ENCODE measurements around the gene GRID1.

The GRID1 gene

GRCh38 chr10:85623342-85623741 lies 743.3 kb downstream of the GRID1 start:
- no peak for DNase-seq

- no peak for DNase-seq
Observed at GRCh38 chr10:85622425-85622824, 744.2 kb downstream of the GRID1 start.

DNA sequence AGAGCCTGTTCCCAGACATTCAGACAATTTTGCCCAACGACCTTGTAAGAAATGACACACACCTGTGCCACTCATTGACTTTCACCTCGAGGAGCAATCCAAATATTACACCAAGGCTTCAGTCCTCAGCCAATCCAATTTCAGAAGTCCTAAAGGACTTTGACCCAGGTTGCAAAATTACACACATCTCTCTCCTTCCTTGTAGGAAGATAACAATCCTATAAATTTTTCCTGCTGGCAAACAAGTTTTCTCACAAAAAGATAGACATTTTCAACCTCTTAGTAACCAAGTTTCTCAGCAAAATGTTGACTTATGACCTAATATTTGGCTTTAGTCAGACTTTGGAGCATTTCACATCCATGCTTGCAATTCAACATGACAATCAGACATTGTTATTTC lies 745.0 kb downstream of the GRID1 start:
- no peak for DNase-seq

DNA sequence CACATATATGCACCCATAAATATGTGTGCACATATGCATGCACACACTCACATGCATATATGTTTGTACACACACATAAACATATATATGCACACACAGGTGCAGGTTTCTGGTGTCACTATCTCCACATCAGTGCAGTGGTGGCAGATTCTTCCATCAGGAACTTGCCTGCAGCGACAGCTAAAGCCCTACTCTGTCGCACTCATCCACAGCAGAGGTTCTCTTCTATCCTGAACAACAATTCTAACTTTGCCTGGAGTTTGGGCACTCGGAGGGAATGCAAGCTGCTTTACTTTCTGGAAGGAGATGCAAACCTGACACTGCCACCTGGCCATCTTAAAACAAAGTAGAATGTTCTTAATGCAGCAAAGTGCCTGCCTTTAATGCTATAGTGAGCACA lies 745.8 kb downstream of the GRID1 start:
- no peak for DNase-seq

- no peak for DNase-seq
Observed at GRCh38 chr10:85619832-85620231, 746.8 kb downstream of the GRID1 start.

DNA sequence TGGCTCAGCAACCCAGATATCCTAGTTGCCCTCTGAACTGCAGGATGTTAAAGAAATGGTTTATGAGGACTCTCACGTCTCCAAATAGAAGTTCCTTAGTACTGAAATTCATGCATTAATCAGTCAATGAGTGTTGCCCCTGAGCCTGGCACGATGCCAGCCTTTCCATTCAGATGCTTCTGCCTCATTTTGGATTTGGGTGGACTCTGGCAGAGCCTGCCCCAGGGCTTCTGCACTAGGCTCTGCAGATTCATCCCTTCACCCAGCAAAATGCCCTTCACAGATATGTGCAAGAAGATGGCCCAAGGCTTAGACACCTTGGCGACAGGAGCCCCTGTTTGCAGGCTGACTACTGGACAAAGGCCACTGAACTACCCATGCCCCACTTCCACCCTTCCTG lies 747.8 kb downstream of the GRID1 start:
- DNase-seq, result no peak

- DNase-seq, result no peak
Observed at GRCh38 chr10:85617751-85618546, 748.6 kb downstream of the GRID1 start.

- DNase-seq, result no peak
Observed at GRCh38 chr10:85615556-85615955, 751.0 kb downstream of the GRID1 start.

- no peak for DNase-seq
Observed at GRCh38 chr10:85614981-85615380, 751.6 kb downstream of the GRID1 start.

DNA sequence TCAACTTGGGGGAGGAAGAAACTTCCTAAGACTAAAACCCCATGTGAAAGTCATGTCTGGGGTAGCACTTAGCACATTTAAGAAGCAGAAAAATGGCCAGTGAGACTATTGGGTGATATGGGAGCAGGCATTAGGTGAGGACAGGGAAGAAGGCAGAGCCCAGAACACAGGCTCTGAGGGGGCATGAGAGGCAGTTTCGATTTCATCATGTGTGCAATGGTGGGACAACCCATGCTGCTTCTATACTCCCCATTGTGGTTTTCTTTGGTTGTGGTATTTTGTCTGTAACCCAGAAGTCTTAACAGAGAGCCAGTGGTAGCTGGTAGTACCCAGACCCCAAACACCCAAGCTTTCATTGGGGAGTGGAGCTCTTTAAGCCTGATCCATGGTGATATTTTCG lies 752.0 kb downstream of the GRID1 start:
- no peak for DNase-seq

DNA sequence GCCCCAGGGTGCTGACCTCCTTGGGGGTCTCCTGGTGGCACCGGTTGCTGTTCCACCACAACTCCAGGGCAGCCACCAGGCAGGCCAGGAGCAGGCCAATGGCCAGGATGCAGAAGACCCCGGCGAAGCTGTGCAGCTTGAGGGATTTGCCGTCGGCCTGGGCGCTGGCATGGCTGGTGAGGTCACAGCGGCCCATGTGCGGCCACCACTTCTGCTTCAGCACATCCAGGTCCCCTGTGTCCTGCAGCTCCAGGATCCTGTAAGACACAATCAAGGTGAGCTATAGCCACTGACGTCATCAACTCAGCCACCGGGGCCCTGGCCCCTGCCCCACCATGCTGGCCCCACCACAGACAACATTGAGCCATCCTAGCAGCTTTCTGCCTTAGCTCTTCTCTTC lies 753.2 kb downstream of the GRID1 start:
- no peak for DNase-seq

DNA sequence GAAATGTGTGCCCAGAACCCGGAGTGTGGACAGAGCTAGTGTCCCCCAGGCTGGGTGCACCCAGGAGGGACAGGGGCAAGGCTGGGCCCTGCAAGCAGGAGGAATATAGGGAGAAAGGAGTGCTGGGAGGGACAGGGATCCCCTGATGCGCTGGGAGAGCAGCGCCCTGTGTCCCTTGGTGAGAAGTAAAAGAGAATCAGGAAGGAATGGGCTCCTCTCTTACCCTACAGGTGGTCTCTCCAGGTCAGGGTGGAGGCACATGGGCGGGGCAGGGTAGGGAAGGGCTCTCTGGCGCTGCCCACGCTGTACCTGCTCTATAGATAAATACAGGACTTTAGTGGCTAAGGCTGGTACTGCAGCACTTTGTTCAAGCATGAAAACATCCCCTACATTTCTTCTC lies 753.8 kb downstream of the GRID1 start:
- no peak for DNase-seq

GRCh38 chr10:85612378-85612775 lies 754.2 kb downstream of the GRID1 start:
- DNase-seq, result no peak

- DNase-seq, result no peak
Observed at GRCh38 chr10:85611746-85612377, 754.7 kb downstream of the GRID1 start.

GRCh38 chr10:85611093-85611740 lies 755.4 kb downstream of the GRID1 start:
- DNase-seq, result no peak

- DNase-seq, result no peak
Observed at GRCh38 chr10:85610381-85611092, 756.1 kb downstream of the GRID1 start.

DNA sequence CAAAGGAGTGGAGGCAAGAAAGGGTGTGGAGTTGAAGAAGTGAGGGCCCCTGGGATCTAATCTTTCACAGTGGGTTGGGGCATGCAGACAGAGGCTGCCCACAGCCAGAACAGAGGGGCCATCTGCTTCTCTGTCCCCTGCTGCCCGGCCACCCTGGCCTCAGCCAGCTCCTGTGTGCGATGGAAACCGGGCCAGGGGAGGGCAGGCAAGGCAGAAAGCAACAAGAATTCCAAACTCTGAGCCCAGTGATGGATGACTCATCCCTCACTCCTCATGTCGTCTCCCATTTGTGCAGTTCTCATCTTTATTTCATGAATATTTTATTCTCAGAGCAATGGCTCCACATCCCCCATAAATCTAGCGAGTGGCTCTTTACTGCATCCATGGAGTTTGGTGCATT lies 757.1 kb downstream of the GRID1 start:
- DNase-seq, result no peak

GRCh38 chr10:85608706-85609105 lies 757.9 kb downstream of the GRID1 start:
- no peak for DNase-seq

GRCh38 chr10:85607043-85607695 lies 759.4 kb downstream of the GRID1 start:
- DNase-seq, result no peak

DNA sequence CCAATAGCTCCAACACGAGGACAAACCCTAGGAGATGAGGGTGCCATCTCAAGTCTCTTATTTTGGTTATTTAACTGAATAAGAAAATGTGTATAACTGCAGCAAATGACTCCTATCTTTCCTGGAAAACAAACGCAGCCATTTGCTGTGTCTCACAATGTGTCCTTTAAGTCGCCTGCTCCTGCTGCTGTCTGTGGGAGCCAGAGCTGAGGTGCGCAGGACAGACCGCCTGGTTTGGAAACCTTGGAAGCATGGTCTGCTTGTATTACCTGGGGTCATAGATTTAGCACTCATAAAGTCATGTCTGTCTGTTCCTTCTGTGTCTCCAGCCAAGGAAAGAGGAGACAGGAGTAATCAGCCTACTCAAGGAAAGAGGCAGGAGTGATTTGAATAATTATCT lies 760.2 kb downstream of the GRID1 start:
- no peak for DNase-seq

DNA sequence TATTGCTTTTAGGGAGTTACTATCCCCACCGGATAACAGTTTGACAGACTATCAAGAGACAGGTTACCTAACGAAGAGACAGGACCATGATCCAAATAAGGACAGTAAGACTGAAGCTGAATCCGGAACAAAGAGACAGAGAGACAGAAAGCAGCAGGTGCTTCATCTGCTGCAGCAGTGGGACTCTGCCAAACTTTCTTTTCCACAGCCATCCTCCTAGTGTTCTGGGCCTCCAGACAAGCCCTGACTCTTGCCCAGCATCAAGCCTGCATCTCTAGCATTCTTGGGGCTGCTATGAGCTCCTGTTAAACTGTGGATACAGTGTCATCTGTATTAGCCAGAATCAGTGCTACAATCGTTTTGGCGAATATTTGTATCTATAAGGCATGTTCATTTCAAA lies 761.7 kb downstream of the GRID1 start:
- no peak for DNase-seq

GRCh38 chr10:85604136-85604725 lies 762.4 kb downstream of the GRID1 start:
- DNase-seq, result no peak
